GM12878 (cell line): ENCODE results near the gene IL34. TPM values are rescaled to one million over a fixed set of nuclear protein-coding genes. Genes with fewer than 3 reads are reported as not detected.

ENCODE experiments used
- ATAC-seq: fragments of 200-7000 bp; cut with Tn5 transposase; 3 replicates; pipeline ENCODE4 v1.9.1; 2020; ENCODE audit warnings: mild to moderate bottlenecking, moderate library complexity
- BruUV-seq: library from RNA; stranded (reverse); fragments of 400-500 nt; replicated peaks from 2 replicates; lab custom pipeline; 2021; lab: Mats Ljungman, UMichigan
- CTCF ChIA-PET: fragments of 300-600 bp; sonication (Branson Sonifier 250); formaldehyde crosslinking; extraction: SDS; loops from one replicate; lab custom pipeline; 2021; ENCODE audit warnings: inconsistent platforms; lab: Yijun Ruan, JAX
- POLR2A ChIA-PET: fragments of 350-600 bp; formaldehyde crosslinking; extraction: SDS; loops from one replicate; lab custom pipeline; 2021; ENCODE audit warnings: inconsistent platforms; lab: Charles Lee
- RAD21 ChIA-PET: fragments of 300-600 bp; sonication (Branson Sonifier 250); formaldehyde crosslinking; loops from one replicate; lab custom pipeline; 2023; ENCODE audit warnings: antibody characterized with exemption; ENCODE audit not compliant: unreplicated experiment; lab: Charles Lee
- SMC1A ChIA-PET: fragments of 300-600 bp; sonication (Branson Sonifier 250); formaldehyde crosslinking; loops from one replicate; lab custom pipeline; 2023; ENCODE audit not compliant: unreplicated experiment, uncharacterized antibody; lab: Charles Lee
- DNase-seq: peaks from one replicate; pipeline ENCODE4 v3.0.0-alpha.2; 2011; ENCODE audit warnings: low read depth, low spot score
- FAIRE-seq: peaks from 3 replicates; lab custom pipeline; 2011; peaks lifted over from hg19 to GRCh38; lab: Jason Lieb, UNC
- H2AFZ ChIP-seq: 2 replicates; pipeline ENCODE4 v1.6.0; 2011; ENCODE audit warnings: low read depth, low read length, control low read depth; ENCODE audit not compliant: control insufficient read depth
- H3K27ac ChIP-seq: 2 replicates; pipeline ENCODE4 v1.5.1; 2011; ENCODE audit warnings: control low read depth; ENCODE audit not compliant: control insufficient read depth, insufficient read depth
- H3K27me3 ChIP-seq, 2 experiments: replicated peaks in 1 of 2; 2 replicates each; pipeline versions ENCODE4 v1.6.0 to v1.6.1; 2011; ENCODE audit warnings: low read length in 1 of 2; ENCODE audit not compliant: control insufficient read depth in 2 of 2, insufficient read depth in 2 of 2
- H3K36me3 ChIP-seq, 2 experiments: 2 replicates each; pipeline ENCODE4 v1.5.1; 2011; ENCODE audit warnings: low read length in 1 of 2; ENCODE audit not compliant: control insufficient read depth in 2 of 2, insufficient read depth in 2 of 2
- H3K4me1 ChIP-seq: 2 replicates; pipeline ENCODE4 v1.6.1; 2011; ENCODE audit warnings: mild to moderate bottlenecking, low read length, moderate library complexity, mixed read lengths; ENCODE audit not compliant: control insufficient read depth, insufficient read depth
- H3K4me2 ChIP-seq: 2 replicates; pipeline ENCODE4 v1.6.0; 2011; ENCODE audit warnings: control low read depth; ENCODE audit not compliant: control insufficient read depth, insufficient read depth
- H3K4me3 ChIP-seq: fragments of 200-600 bp; sonication (generic); 2 replicates; pipeline ENCODE4 v1.5.1; 2016
- H3K79me2 ChIP-seq: 2 replicates; pipeline ENCODE4 v1.6.0; 2011; ENCODE audit warnings: low read length; ENCODE audit not compliant: control insufficient read depth, insufficient read depth
- H3K9ac ChIP-seq: 2 replicates; pipeline ENCODE4 v1.8.0; 2011; ENCODE audit warnings: low read length, control low read depth, mixed read lengths; ENCODE audit not compliant: control insufficient read depth, insufficient read depth
- H3K9me3 ChIP-seq: replicated peaks from 3 replicates; pipeline ENCODE4 v1.5.1; 2011; ENCODE audit warnings: mild to moderate bottlenecking, low read length; ENCODE audit not compliant: control insufficient read depth, insufficient read depth
- H4K20me1 ChIP-seq: 2 replicates; pipeline ENCODE4 v1.6.0; 2011; ENCODE audit not compliant: control insufficient read depth, insufficient read depth
- CREM ChIP-seq: IDR thresholded peaks from 2 replicates; pipeline ENCODE4 v1.6.1; 2014; ENCODE audit warnings: antibody characterized with exemption, low read depth
- CUX1 ChIP-seq: IDR thresholded peaks from 2 replicates; pipeline ENCODE4 v1.6.1; 2012; ENCODE audit warnings: improper control_type of control experiment, low read depth, low read length; ENCODE audit not compliant: insufficient replicate concordance
- E2F8 ChIP-seq: fragments of 450-650 bp; IDR thresholded peaks from 2 replicates; pipeline ENCODE4 v1.6.1; 2018; ENCODE audit warnings: mild to moderate bottlenecking, low read depth, moderate library complexity; ENCODE audit not compliant: partially characterized antibody
- E4F1 ChIP-seq: fragments of 450-650 bp; IDR thresholded peaks from 2 replicates; pipeline ENCODE4 v1.6.1; 2018; ENCODE audit warnings: borderline replicate concordance, mild to moderate bottlenecking; ENCODE audit not compliant: partially characterized antibody
- EZH2 ChIP-seq: IDR thresholded peaks from 2 replicates; pipeline ENCODE4 v1.6.1; 2012; ENCODE audit warnings: low read depth, mild to moderate bottlenecking, control low read depth, inconsistent platforms, low read length, borderline replicate concordance; ENCODE audit not compliant: control insufficient read depth
- JUND ChIP-seq: IDR thresholded peaks from 2 replicates; pipeline ENCODE4 v1.6.1; 2012; ENCODE audit warnings: low read depth, mild to moderate bottlenecking, low read length, improper control_type of control experiment, moderate library complexity
- ZBTB40 ChIP-seq: fragments of 450-650 bp; IDR thresholded peaks from 2 replicates; pipeline ENCODE4 v1.6.1; 2016; ENCODE audit warnings: mild to moderate bottlenecking, moderate library complexity, borderline replicate concordance
- WGBS: methylation state at CpG from one replicate; pipeline ENCODE4 v1.1.6; 2016; ENCODE audit warnings: low lambda C conversion rate; ENCODE audit not compliant: insufficient replicate concordance, insufficient coverage; ENCODE audit errors: missing lambda C conversion rate; 5-methylcytosine and 5-hydroxymethylcytosine counted together
- in situ Hi-C: fragments of 300-500 bp; cut with MboI; formaldehyde crosslinking; loops from 9 replicates; pipeline ENCODE4 v1.14.3; 2018; ENCODE audit warnings: mixed read lengths
- intact Hi-C: fragments of 100-400 bp; cut with micrococcal nuclease; formaldehyde crosslinking; loops from one replicate; pipeline ENCODE4 v1.14.2; 2022; ENCODE audit not compliant: unreplicated experiment
- polyA plus RNA-seq, 11 experiments: library from polyadenylated mRNA; depleted of rRNA in 4 of 11; unstranded in 6 of 11; stranded (reverse) in 5 of 11; fragments of >200 nt; fragmentation: Nextera tagmentation in 4 of 11; fragmentation: Illumina TruSeq in 1 of 11; extraction: Ambion mirVana in 4 of 11; extraction: Trizol in 1 of 11; gene quantifications; 1 replicate in 1 of 11; 2 replicates in 10 of 11; pipeline versions ENCODE4 v1.2.1 to v1.2.3, GENCODE V29; 2011 to 2016; ENCODE audit warnings: inconsistent platforms in 2 of 11, missing spikeins in 2 of 11, low read depth in 1 of 11
- total RNA-seq, 4 experiments: library from RNA; depleted of rRNA in 3 of 4; stranded (reverse); fragments of >200 nt in 3 of 4; fragmentation: Illumina TruSeq in 1 of 4; extraction: Trizol in 1 of 4; gene quantifications; 2 replicates each; pipeline versions ENCODE4 v1.2.1 to v1.2.3, GENCODE V29; 2013 to 2021

The IL34 gene
- total and polyA plus RNA-seq, 10 of the 15 experiments (the other 5 are each of a cell fraction or from before 2014, with no cell fraction given) = 0.27 to 0.40 TPM; not detected in 8

- peaks cover 0 to 3% of the 10 kb centered on the region in 2 experiments; a peak in 2 of 4 replicates for H3K27me3 ChIP-seq
- no peaks in the 10 kb centered on the region for H3K9me3 ChIP-seq
- H3K27ac ChIP-seq = no peak overlapping the region
- no peaks in the 10 kb centered on the region for H4K20me1 ChIP-seq
- no peak overlapping the region for H3K4me2 ChIP-seq
- H2AFZ ChIP-seq = no peak overlapping the region
- ChIA-PET POLR2A (no interaction called here), SMC1A (no interaction called here), RAD21 (interaction anchor here (1.1 kb wide), 1 partner anchor 90 kb away, joined by 3 read pairs; no protein-coding TSS in a partner anchor), CTCF (interaction anchor here (0.7 kb wide), 1 partner anchor 90 kb away, joined by 3 read pairs; no protein-coding TSS in a partner anchor)
- H3K36me3 ChIP-seq = no peaks in the 10 kb centered on the region
- H3K4me1 ChIP-seq = no peaks in the 10 kb centered on the region
- H3K4me3 ChIP-seq = no peak overlapping the region
- intact Hi-C loops = loop anchor here (10.0 kb wide), 1 partner anchor 176 kb away; no protein-coding TSS in a partner anchor
- in situ Hi-C loops = no loop called here
- WGBS = 84% methylated on average over 6 of the region's 6 CpGs
- FAIRE-seq (no peak), DNase-seq (no peak), ATAC-seq (no peak)
- no TSS peak for BruUV-seq
- no peak overlapping the region for H3K9ac ChIP-seq
- H3K79me2 ChIP-seq = no peaks in the 10 kb centered on the region
- TF ChIP-seq JUND = no peak
- TF ChIP-seq E2F8 = no peak
- TF ChIP-seq EZH2 = no peak
- TF ChIP-seq E4F1 = no peak
- TF ChIP-seq CREM = no peak
- TF ChIP-seq ZBTB40 = no peak
- TF ChIP-seq CUX1 = no peak
Observed at GRCh38 chr16:70598937-70599503, 47.3 kb upstream of the IL34 start.
